H1 (cell line): ENCODE data around the gene TMEM128. TPM values are rescaled to one million over a fixed set of nuclear protein-coding genes. Genes with fewer than 3 reads are reported as not detected.
A peak's percentile ranks its signal among the peaks of the same experiment; 100 is the strongest.

Source experiments
- CTCF ChIA-PET: fragments of 300-600 bp; sonication (Branson Sonifier 250); formaldehyde crosslinking; loops from one replicate; lab custom pipeline; 2021; ENCODE audit not compliant: partially characterized antibody; lab: Charles Lee
- POLR2A ChIA-PET: fragments of 300-600 bp; sonication (Branson Sonifier 250); formaldehyde crosslinking; loops from one replicate; lab custom pipeline; 2021; ENCODE audit warnings: inconsistent platforms; ENCODE audit not compliant: partially characterized antibody; lab: Charles Lee
- DNase-seq, 2 experiments: peaks; one replicate each; pipeline versions ENCODE4 v3.0.0 to v3.0.0-alpha.2; 2010 to 2022; ENCODE audit warnings: low spot score in 2 of 2, low read depth in 1 of 2, mixed read lengths in 1 of 2
- FAIRE-seq: peaks from 2 replicates; lab custom pipeline; 2011; peaks lifted over from hg19 to GRCh38; lab: Jason Lieb, UNC
- H2AFZ ChIP-seq: 2 replicates; pipeline ENCODE4 v1.8.1; 2012; ENCODE audit warnings: low read length, inconsistent platforms
- H2AK5ac ChIP-seq: 2 replicates; pipeline ENCODE4 v1.6.1; 2013; ENCODE audit warnings: low read depth, low read length
- H2BK120ac ChIP-seq: replicated peaks from 2 replicates; pipeline ENCODE3; 2013; ENCODE audit warnings: low read depth, low read length, inconsistent platforms
- H2BK12ac ChIP-seq: 2 replicates; pipeline ENCODE4 v1.6.1; 2013; ENCODE audit warnings: low read depth, low read length
- H2BK15ac ChIP-seq: 2 replicates; pipeline ENCODE4 v1.6.1; 2013; ENCODE audit warnings: low read length
- H2BK20ac ChIP-seq: 2 replicates; pipeline ENCODE4 v1.6.1; 2013; ENCODE audit warnings: low read length
- H2BK5ac ChIP-seq: 2 replicates; pipeline ENCODE4 v1.6.1; 2013; ENCODE audit warnings: low read depth, low read length
- H3K14ac ChIP-seq: 2 replicates; pipeline ENCODE4 v1.6.1; 2013; ENCODE audit warnings: inconsistent platforms; ENCODE audit not compliant: insufficient read length
- H3K18ac ChIP-seq: 2 replicates; pipeline ENCODE4 v1.6.1; 2013; ENCODE audit warnings: low read length; ENCODE audit errors: extremely low read depth
- H3K23ac ChIP-seq: 2 replicates; pipeline ENCODE4 v1.6.1; 2013; ENCODE audit warnings: inconsistent platforms; ENCODE audit not compliant: insufficient read length
- H3K23me2 ChIP-seq: 2 replicates; pipeline ENCODE4 v1.6.1; 2013; ENCODE audit warnings: low read depth, low read length
- H3K27ac ChIP-seq: 2 replicates; pipeline ENCODE4 v1.6.1; 2011; ENCODE audit warnings: low read depth, low read length, inconsistent platforms
- H3K27me3 ChIP-seq, 4 experiments: replicated peaks in 1 of 4; 1 replicate in 1 of 4; 2 replicates in 3 of 4; pipeline versions ENCODE4 v1.6.1 to v1.8.1; 2011 to 2013; ENCODE audit warnings: low read length in 3 of 4, mild to moderate bottlenecking in 3 of 4, inconsistent platforms in 2 of 4, mixed read lengths in 2 of 4, moderate library complexity in 1 of 4; ENCODE audit not compliant: control insufficient read depth in 3 of 4, insufficient read depth in 3 of 4; ENCODE audit errors: extremely low read depth in 1 of 4
- H3K36me3 ChIP-seq, 4 experiments: 2 replicates each; pipeline versions ENCODE4 v1.6.1 to v1.8.1; 2011 to 2013; ENCODE audit warnings: mild to moderate bottlenecking in 4 of 4, low read length in 3 of 4, moderate library complexity in 2 of 4, control low read depth in 1 of 4, inconsistent platforms in 1 of 4; ENCODE audit not compliant: insufficient read depth in 4 of 4, control insufficient read depth in 2 of 4
- H3K4ac ChIP-seq: replicated peaks from 2 replicates; pipeline ENCODE3; 2013; ENCODE audit warnings: low read length, low read depth, mixed read lengths, inconsistent platforms; ENCODE audit not compliant: insufficient read length
- H3K4me1 ChIP-seq, 4 experiments: replicated peaks in 1 of 4; 1 replicate in 1 of 4; 2 replicates in 3 of 4; pipeline versions ENCODE4 v1.6.1 to v1.8.1; 2011 to 2013; ENCODE audit warnings: low read length in 3 of 4, inconsistent platforms in 2 of 4, mixed read lengths in 1 of 4; ENCODE audit not compliant: insufficient read depth in 4 of 4, control insufficient read depth in 3 of 4
- H3K4me2 ChIP-seq, 2 experiments: 2 replicates each; pipeline versions ENCODE4 v1.6.1 to v1.8.1; 2011 to 2013; ENCODE audit warnings: low read depth in 2 of 2, low read length in 2 of 2, control low read depth in 1 of 2, inconsistent platforms in 1 of 2, mild to moderate bottlenecking in 1 of 2; ENCODE audit not compliant: insufficient read depth in 1 of 2
- H3K4me3 ChIP-seq, 4 experiments: fragments of 200-600, 300-600 bp in 1 of 4; sonication (generic), shearing (Covaris generic), sonication (Bioruptor Twin) in 1 of 4; 2 replicates each; pipeline versions ENCODE4 v1.5.1 to v1.8.1; 2011 to 2016; ENCODE audit warnings: low read length in 4 of 4, low read depth in 3 of 4, control low read depth in 2 of 4, inconsistent platforms in 2 of 4, mild to moderate bottlenecking in 2 of 4, mixed read lengths in 1 of 4, moderate library complexity in 1 of 4; ENCODE audit not compliant: insufficient read depth in 2 of 4; ENCODE audit errors: extremely low read depth in 1 of 4
- H3K56ac ChIP-seq: replicated peaks from 2 replicates; pipeline ENCODE3; 2013; ENCODE audit warnings: low read depth, mild to moderate bottlenecking, mixed read lengths, low read length, inconsistent platforms; ENCODE audit not compliant: insufficient read length
- H3K79me1 ChIP-seq: 2 replicates; pipeline ENCODE4 v1.6.1; 2013; ENCODE audit warnings: low read depth, low read length, control low read depth
- H3K79me2 ChIP-seq, 2 experiments: 2 replicates each; pipeline versions ENCODE4 v1.6.1 to v1.8.1; 2012 to 2013; ENCODE audit warnings: low read length in 2 of 2, mild to moderate bottlenecking in 2 of 2, inconsistent platforms in 1 of 2; ENCODE audit not compliant: insufficient read depth in 2 of 2, control insufficient read depth in 1 of 2
- H3K9ac ChIP-seq, 4 experiments: replicated peaks in 1 of 4; 1 replicate in 1 of 4; 2 replicates in 3 of 4; pipeline versions ENCODE4 v1.6.1 to v1.8.1; 2011 to 2013; ENCODE audit warnings: low read depth in 3 of 4, low read length in 3 of 4, control low read depth in 2 of 4, mild to moderate bottlenecking in 2 of 4, moderate library complexity in 2 of 4, inconsistent platforms in 1 of 4; ENCODE audit errors: extremely low read depth in 1 of 4
- H3K9me3 ChIP-seq, 2 experiments: 2 replicates each; pipeline versions ENCODE4 v1.6.1 to v1.8.1; 2012 to 2013; ENCODE audit warnings: mild to moderate bottlenecking in 2 of 2, moderate library complexity in 2 of 2, control low read depth in 1 of 2, inconsistent platforms in 1 of 2, low read depth in 1 of 2, low read length in 1 of 2, mixed read lengths in 1 of 2; ENCODE audit not compliant: insufficient read depth in 2 of 2
- H4K20me1 ChIP-seq, 2 experiments: replicated peaks in 1 of 2; 2 replicates each; pipeline versions ENCODE3 to v1.8.1; 2011 to 2013; ENCODE audit warnings: inconsistent platforms in 2 of 2, low read length in 2 of 2, mild to moderate bottlenecking in 1 of 2; ENCODE audit not compliant: insufficient read depth in 2 of 2, control insufficient read depth in 1 of 2
- H4K5ac ChIP-seq: 2 replicates; pipeline ENCODE4 v1.6.1; 2013; ENCODE audit warnings: low read length, low read depth, mixed read lengths, inconsistent platforms; ENCODE audit not compliant: insufficient read length
- H4K8ac ChIP-seq: 2 replicates; pipeline ENCODE4 v1.8.0; 2013; ENCODE audit warnings: mild to moderate bottlenecking, moderate library complexity, low read length, inconsistent platforms; ENCODE audit not compliant: insufficient read depth; ENCODE audit errors: extremely low read depth
- H4K91ac ChIP-seq: replicated peaks from 2 replicates; pipeline ENCODE3; 2013; ENCODE audit warnings: low read length, mixed read lengths, inconsistent platforms; ENCODE audit not compliant: insufficient read length
- CTCF ChIP-seq, 3 experiments: IDR thresholded peaks; 1 replicate in 2 of 3; 2 replicates in 1 of 3; pipeline versions ENCODE4 v1.5.1 to v1.6.1; 2011; ENCODE audit warnings: low read length in 3 of 3, mild to moderate bottlenecking in 3 of 3, inconsistent platforms in 2 of 3, low read depth in 1 of 3, moderate library complexity in 1 of 3; ENCODE audit not compliant: insufficient read depth in 1 of 3; ENCODE audit errors: control extremely low read depth in 1 of 3
- JUN ChIP-seq: IDR thresholded peaks from 2 replicates; pipeline ENCODE4 v1.6.1; 2011; ENCODE audit warnings: low read depth, mild to moderate bottlenecking, improper control_type of control experiment, low read length
- NANOG ChIP-seq: IDR thresholded peaks from 2 replicates; pipeline ENCODE4 v1.6.1; 2011; ENCODE audit warnings: low read length, low read depth, mild to moderate bottlenecking, inconsistent platforms; ENCODE audit not compliant: insufficient read depth, poor library complexity, severe bottlenecking
- RAD21 ChIP-seq, 2 experiments: IDR thresholded peaks in 1 of 2; conservative IDR thresholded peaks in 1 of 2; 2 replicates each; pipeline ENCODE4 v1.6.1; 2011; ENCODE audit warnings: low read depth in 2 of 2, low read length in 2 of 2, improper control_type of control experiment in 1 of 2, inconsistent platforms in 1 of 2, mild to moderate bottlenecking in 1 of 2, moderate library complexity in 1 of 2
- RXRA ChIP-seq: IDR thresholded peaks from 2 replicates; pipeline ENCODE4 v1.6.1; 2011; ENCODE audit warnings: low read depth, mild to moderate bottlenecking, low read length, moderate library complexity; ENCODE audit not compliant: insufficient read depth
- WGBS, 2 experiments: shearing (Covaris generic) in 1 of 2; methylation state at CpG; one replicate each; pipeline versions ENCODE4 v1.1.6 to v1.1.7; 2013 to 2015; ENCODE audit warnings: low lambda C conversion rate in 2 of 2, mixed read lengths in 2 of 2, inconsistent platforms in 1 of 2, low coverage in 1 of 2, missing lambda C conversion rate in 1 of 2; ENCODE audit not compliant: insufficient replicate concordance in 2 of 2, insufficient coverage in 1 of 2, insufficient read length in 1 of 2; ENCODE audit errors: extremely low coverage in 1 of 2, missing lambda C conversion rate in 1 of 2; 5-methylcytosine and 5-hydroxymethylcytosine counted together
- polyA plus RNA-seq, 7 experiments: library from polyadenylated mRNA; depleted of rRNA in 3 of 7; stranded (reverse) in 5 of 7; unstranded in 2 of 7; fragments of >200 nt in 5 of 7; fragments of 200-250 nt in 2 of 7; gene quantifications; 1 replicate in 5 of 7; 2 replicates in 1 of 7; 4 replicates in 1 of 7; pipeline versions ENCODE4 v1.2.1 to v1.2.3, GENCODE V29; 2011 to 2013; ENCODE audit warnings: missing spikeins in 2 of 7, mixed read lengths in 2 of 7
- total RNA-seq: library from RNA; stranded (reverse); fragmentation: NEBNext Ultra II Directional; extraction: Animal tissue kit (Norgen Biotek cat#: 25700); gene quantifications from 2 replicates; pipeline ENCODE4 v1.2.1, GENCODE V29; 2021

Gene TMEM128
- total and polyA plus RNA-seq, 2 of the 8 experiments (the other 6 are each of a cell fraction or from before 2014, with no cell fraction given) = 17.7 to 33.6 TPM

DNA sequence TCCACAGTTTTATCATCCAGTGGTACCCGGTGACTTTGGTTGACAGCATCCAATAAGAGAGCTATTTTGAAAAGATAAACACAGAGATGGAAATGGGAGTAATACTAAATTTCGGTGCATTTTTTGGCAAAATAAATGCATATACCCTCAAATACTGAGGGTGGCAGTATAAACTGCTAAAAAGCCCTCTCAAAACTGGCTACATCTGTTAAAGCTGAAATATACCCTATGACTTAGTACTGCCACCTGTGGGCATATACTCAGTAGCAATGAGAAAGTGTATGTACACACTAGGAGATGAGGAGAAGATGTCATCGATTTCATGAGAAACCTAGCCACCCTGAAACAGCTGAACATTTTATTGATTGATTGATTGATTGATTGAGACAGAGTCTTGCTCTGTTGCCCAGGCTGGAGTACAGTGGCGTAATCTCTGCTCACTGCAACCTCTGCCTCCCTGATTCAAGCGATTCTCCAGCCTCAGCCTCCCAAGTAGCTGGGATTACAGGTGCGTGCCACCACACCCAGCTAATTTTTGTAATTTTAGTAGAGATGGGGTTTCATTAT lies 12.2 kb upstream of the TMEM128 start:
- Histone ChIP-seq H3K79me2 (no peaks in the 10 kb centered on the region), H2BK20ac (no peak overlapping the region), H3K23me2 (no peaks in the 10 kb centered on the region), H3K18ac (no peak overlapping the region), H2BK12ac (no peak overlapping the region), H4K8ac (no peak overlapping the region), H3K27ac (no peak overlapping the region), H3K9ac (no peak overlapping the region), H3K4me2 (no peak overlapping the region), H4K20me1 (no peaks in the 10 kb centered on the region), H3K23ac (no peak overlapping the region), H3K14ac (no peak overlapping the region), H3K79me1 (no peaks in the 10 kb centered on the region), H2BK120ac (no peak overlapping the region), H2BK5ac (no peak overlapping the region), H3K56ac (no peak overlapping the region), H4K91ac (no peak overlapping the region), H4K5ac (no peak overlapping the region), H2AK5ac (no peak overlapping the region), H3K4me3 (no peak overlapping the region), H3K4me1 (no peaks in the 10 kb centered on the region), H3K4ac (no peak overlapping the region), H3K36me3 (no peaks in the 10 kb centered on the region), H3K9me3 (no peaks in the 10 kb centered on the region), H2BK15ac (no peak overlapping the region), H3K27me3 (no peaks in the 10 kb centered on the region), H2AFZ (no peak overlapping the region)
- TF ChIP-seq CTCF (IDR thresholded peaks at IDR 0.05; ENCODE audit: control extremely low read depth in 1 of 3, insufficient read depth in 1 of 3, low read depth in 1 of 3, low read length in 3 of 3) (peak in 2 of 3 experiments; percentile 39 to 55; a peak in 3 of 4 replicates), RXRA (no peak), RAD21 (IDR thresholded peaks at IDR 0.05 in 1 of 2, conservative IDR thresholded peaks at IDR 0.05 in 1 of 2; ENCODE audit: low read depth in 2 of 2, low read length in 2 of 2) (peak; percentile 26 to 39; a peak in 3 of 4 replicates), JUN (no peak), NANOG (no peak)
- DNase-seq = no peak
- POLR2A ChIA-PET = interaction anchor here (1.0 to 1.3 kb wide), 2 partner anchors 9 to 10 kb away, joined by 3 read pairs; no protein-coding TSS in a partner anchor
- CTCF ChIA-PET = interaction anchor here (0.8 to 1.8 kb wide), 11 partner anchors 9 to 258 kb away, joined by 3 to 11 read pairs (median 4); partner anchors contain the start of genes NSG1 and TMEM128
- no peak for FAIRE-seq
- WGBS, 2 experiments = 90% methylated on average over 6 of the region's 6 CpGs; no CpG with 5 or more reads in 1 of the 2 experiments
